ENCODE measurements around the gene DNAJC24. TPM values are rescaled to one million over a fixed set of nuclear protein-coding genes. Genes with fewer than 3 reads are reported as not detected.
A peak's percentile ranks its signal among the peaks of the same experiment; 100 is the strongest.

DNAJC24 gene
- total and polyA plus RNA-seq, 2 of the 4 experiments (the other 2 are of a cell fraction), result 8.2 to 8.9 TPM

GRCh38 chr11:31328697-31329096 is 41.0 kb upstream of the DNAJC24 start:
- Histone ChIP-seq H3K56ac (ENCODE audit: extremely low read depth, insufficient read depth, low read length) (no peak overlapping the region), H2BK20ac (ENCODE audit: low read depth, low read length) (no peak overlapping the region), H3K18ac (ENCODE audit: low read depth, low read length) (no peak overlapping the region), H3K9me1 (ENCODE audit: insufficient read depth, low read length) (no peaks in the 10 kb centered on the region), H3K27ac (ENCODE audit: insufficient read depth, low read length) (no peak overlapping the region), H3K27me3 (ENCODE audit: control insufficient read depth, insufficient read depth, low read length) (no peaks in the 10 kb centered on the region), H3K36me3 (ENCODE audit: control insufficient read depth, insufficient read depth, low read length) (no peaks in the 10 kb centered on the region), H3K9me3 (ENCODE audit: control insufficient read depth, insufficient read depth, low read length) (no peaks in the 10 kb centered on the region), H2AK5ac (ENCODE audit: low read depth, low read length) (no peak overlapping the region), H4K91ac (ENCODE audit: insufficient read depth, low read depth, low read length) (no peak overlapping the region), H2BK15ac (ENCODE audit: low read depth, low read length) (no peak overlapping the region), H2BK120ac (ENCODE audit: low read depth, low read length) (no peak overlapping the region), H3K4me1 (ENCODE audit: control insufficient read depth, insufficient read depth, low read length) (no peaks in the 10 kb centered on the region), H2BK5ac (ENCODE audit: low read depth, low read length, poor library complexity, severe bottlenecking) (no peak overlapping the region), H3K4ac (ENCODE audit: low read depth, low read length) (no peak overlapping the region), H3K14ac (replicated peaks; ENCODE audit: low read depth, low read length) (no peak overlapping the region), H4K8ac (ENCODE audit: low read depth in 2 of 2, low read length in 2 of 2) (no peak overlapping the region), H2AK9ac (replicated peaks; ENCODE audit: low read depth, low read length, poor library complexity) (no peak overlapping the region), H3K79me1 (ENCODE audit: low read depth in 1 of 2, low read length in 2 of 2) (no peaks in the 10 kb centered on the region), H3K4me2 (ENCODE audit: low read depth, low read length) (no peak overlapping the region), H2AFZ (replicated peaks; ENCODE audit: low read length, poor library complexity) (no peak overlapping the region), H3K9ac (ENCODE audit: low read depth, low read length) (no peak overlapping the region), H4K5ac (ENCODE audit: low read depth, low read length) (no peak overlapping the region), H3K23ac (ENCODE audit: low read depth, low read length) (no peak overlapping the region), H3K4me3 (ENCODE audit: insufficient read depth, low read depth, low read length) (no peak overlapping the region), H4K20me1 (ENCODE audit: insufficient read depth, low read length) (no peaks in the 10 kb centered on the region)
- no CpG with 5 or more reads among the region's 6 CpGs for whole genome bisulfite sequencing, 2 experiments (ENCODE audit: extremely low coverage in 2 of 2, insufficient read length in 1 of 2)
- CTCF ChIA-PET, result no interaction called here
- dilution Hi-C loops (cut with HindIII; ENCODE audit: low sequenced_read_pairs, unreplicated experiment) (no loop called here), in situ Hi-C loops (cut with MboI; ENCODE audit: low sequenced_read_pairs) (no loop called here), intact Hi-C loops (cut with micrococcal nuclease) (no loop called here)
- TF ChIP-seq POLR2A (IDR thresholded peaks at IDR 0.05; ENCODE audit: low read depth, low read length) (no peak), SMC3 (IDR thresholded peaks at IDR 0.05; ENCODE audit: low read depth, low read length) (no peak), MXI1 (IDR thresholded peaks at IDR 0.05; ENCODE audit: borderline replicate concordance, low read depth, low read length) (no peak), MAFK (IDR thresholded peaks at IDR 0.05; ENCODE audit: low read depth, low read length) (peak; percentile 88)
- POLR2A ChIA-PET (ENCODE audit: unreplicated experiment), result no interaction called here
- no peak for ATAC-seq (ENCODE audit: low read depth)
- BruUV-seq (replicated peaks), result no TSS peak
- no peak for DNase-seq

Data from IMR-90 (cell line).